ENCODE results near the gene MAPK8IP2. TPM values are rescaled to one million over a fixed set of nuclear protein-coding genes. Genes with fewer than 3 reads are reported as not detected.

The MAPK8IP2 gene
- polyA plus RNA-seq, 2 of the 4 experiments (the other 2 are of a cell fraction): 0.76 to 3.0 TPM

DNA sequence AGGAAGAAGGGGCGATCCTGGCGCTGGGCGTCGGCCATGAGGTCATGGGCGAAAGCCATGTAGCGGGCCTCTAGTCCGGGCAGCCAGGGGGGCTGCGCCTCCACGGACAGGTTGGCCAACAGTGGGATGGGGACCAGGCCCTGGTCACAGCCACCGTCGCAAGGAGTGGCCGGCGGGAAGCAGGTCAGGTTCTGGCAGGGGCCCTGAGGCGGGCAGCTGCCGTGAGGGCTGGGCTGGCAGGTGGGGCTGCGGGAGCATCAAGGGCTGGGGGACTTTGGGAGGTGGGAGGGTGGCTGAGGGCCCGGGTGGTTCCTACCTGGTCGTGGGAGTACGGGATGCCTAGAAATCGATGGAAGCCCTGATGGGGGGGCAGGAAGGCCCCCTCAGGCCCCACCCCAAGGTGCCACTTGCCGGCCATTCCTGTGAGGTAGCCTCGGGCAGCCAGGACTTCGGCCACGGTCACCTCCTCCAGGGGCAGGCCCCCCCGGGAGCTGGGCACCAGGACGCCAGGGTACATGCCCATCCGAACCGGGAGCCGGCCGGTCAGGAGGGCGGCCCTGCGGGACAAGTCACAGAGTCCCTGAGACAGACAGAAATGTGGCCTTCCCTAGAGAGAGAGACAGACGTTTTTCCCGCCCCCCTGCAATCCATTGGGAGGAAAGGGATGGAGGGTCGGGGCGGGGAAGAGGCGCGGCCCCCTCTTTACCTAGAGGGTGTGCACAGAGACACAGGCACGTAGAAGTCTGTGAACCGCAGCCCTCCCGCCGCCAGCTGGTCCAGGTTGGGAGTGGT, 26.5 kb downstream of the MAPK8IP2 start:
- H3K4me3 ChIP-seq: peak overlapping the region; percentile 62
- ATAC-seq (no peak), FAIRE-seq (no peak), DNase-seq (ENCODE audit: low read depth in 1 of 2, low spot score in 1 of 2) (peak in 1 of 2 experiments; percentile 24)
- 54% methylated on average over 24 of the region's 42 CpGs for WGBS (ENCODE audit: missing lambda C conversion rate)
- ChIA-PET POLR2A (interaction anchor here (0.6 kb wide), 1 partner anchor 31 kb away, joined by 4 read pairs; no protein-coding TSS in a partner anchor), CTCF (interaction anchor here (0.7 to 1.8 kb wide), 7 partner anchors 8 to 161 kb away, joined by 3 to 11 read pairs (median 3); no protein-coding TSS in a partner anchor)
- H3K27ac ChIP-seq: peak overlapping the region; percentile 72 to 97
- no peaks in the 10 kb centered on the region for H3K9me3 ChIP-seq
- peak overlapping the region; percentile 95 for H3K4me2 ChIP-seq
- peaks cover 10% of the 10 kb centered on the region; the same call in 2 of the 3 replicates for H3K4me1 ChIP-seq
- TF ChIP-seq GATA3 (IDR thresholded peaks at IDR 0.05; ENCODE audit: borderline replicate concordance) (no peak), RCOR1 (IDR thresholded peaks at IDR 0.05; ENCODE audit: low read depth, low read length) (no peak), RAD21 (conservative IDR thresholded peaks at IDR 0.05 in 1 of 2, IDR thresholded peaks at IDR 0.05 in 1 of 2) (no peak), FOXS1 (CRISPR knock-in tag; IDR thresholded peaks at IDR 0.05) (no peak), FOSB (CRISPR knock-in tag; IDR thresholded peaks at IDR 0.05) (no peak), CBX2 (IDR thresholded peaks at IDR 0.05; ENCODE audit: borderline replicate concordance, low read depth) (no peak), FOSL2 (IDR thresholded peaks at IDR 0.05) (no peak), FOSL2 (CRISPR knock-in tag; IDR thresholded peaks at IDR 0.05) (no peak), PHF8 (IDR thresholded peaks at IDR 0.05; ENCODE audit: borderline replicate concordance, low read depth) (no peak), ESRRA (IDR thresholded peaks at IDR 0.05; ENCODE audit: borderline replicate concordance, low read length) (no peak), HOXB13 (CRISPR knock-in tag; IDR thresholded peaks at IDR 0.05; ENCODE audit: low read depth) (no peak), POLR2AphosphoS2 (conservative IDR thresholded peaks at IDR 0.05; ENCODE audit: low read length) (no peak), ZNF302 (CRISPR knock-in tag; IDR thresholded peaks at IDR 0.05) (no peak), POLR2A (IDR thresholded peaks at IDR 0.05; ENCODE audit: low read length) (no peak), HDAC2 (IDR thresholded peaks at IDR 0.05) (no peak), BHLHE40 (IDR thresholded peaks at IDR 0.05; ENCODE audit: low read depth, low read length) (no peak)
- TF ChIP-seq, protein P1, sequence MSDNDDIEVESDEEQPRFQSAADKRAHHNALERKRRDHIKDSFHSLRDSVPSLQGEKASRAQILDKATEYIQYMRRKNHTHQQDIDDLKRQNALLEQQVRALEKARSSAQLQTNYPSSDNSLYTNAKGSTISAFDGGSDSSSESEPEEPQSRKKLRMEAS (IDR thresholded peaks at IDR 0.05): no peak
- TF ChIP-seq, protein P2, sequence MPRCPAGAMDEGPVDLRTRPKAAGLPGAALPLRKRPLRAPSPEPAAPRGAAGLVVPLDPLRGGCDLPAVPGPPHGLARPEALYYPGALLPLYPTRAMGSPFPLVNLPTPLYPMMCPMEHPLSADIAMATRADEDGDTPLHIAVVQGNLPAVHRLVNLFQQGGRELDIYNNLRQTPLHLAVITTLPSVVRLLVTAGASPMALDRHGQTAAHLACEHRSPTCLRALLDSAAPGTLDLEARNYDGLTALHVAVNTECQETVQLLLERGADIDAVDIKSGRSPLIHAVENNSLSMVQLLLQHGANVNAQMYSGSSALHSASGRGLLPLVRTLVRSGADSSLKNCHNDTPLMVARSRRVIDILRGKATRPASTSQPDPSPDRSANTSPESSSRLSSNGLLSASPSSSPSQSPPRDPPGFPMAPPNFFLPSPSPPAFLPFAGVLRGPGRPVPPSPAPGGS (IDR thresholded peaks at IDR 0.05): no peak
- TF ChIP-seq, protein P3, sequence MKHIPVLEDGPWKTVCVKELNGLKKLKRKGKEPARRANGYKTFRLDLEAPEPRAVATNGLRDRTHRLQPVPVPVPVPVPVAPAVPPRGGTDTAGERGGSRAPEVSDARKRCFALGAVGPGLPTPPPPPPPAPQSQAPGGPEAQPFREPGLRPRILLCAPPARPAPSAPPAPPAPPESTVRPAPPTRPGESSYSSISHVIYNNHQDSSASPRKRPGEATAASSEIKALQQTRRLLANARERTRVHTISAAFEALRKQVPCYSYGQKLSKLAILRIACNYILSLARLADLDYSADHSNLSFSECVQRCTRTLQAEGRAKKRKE (CRISPR knock-in tag; IDR thresholded peaks at IDR 0.05; ENCODE audit: low read depth): no peak
- TF ChIP-seq, protein P4, sequence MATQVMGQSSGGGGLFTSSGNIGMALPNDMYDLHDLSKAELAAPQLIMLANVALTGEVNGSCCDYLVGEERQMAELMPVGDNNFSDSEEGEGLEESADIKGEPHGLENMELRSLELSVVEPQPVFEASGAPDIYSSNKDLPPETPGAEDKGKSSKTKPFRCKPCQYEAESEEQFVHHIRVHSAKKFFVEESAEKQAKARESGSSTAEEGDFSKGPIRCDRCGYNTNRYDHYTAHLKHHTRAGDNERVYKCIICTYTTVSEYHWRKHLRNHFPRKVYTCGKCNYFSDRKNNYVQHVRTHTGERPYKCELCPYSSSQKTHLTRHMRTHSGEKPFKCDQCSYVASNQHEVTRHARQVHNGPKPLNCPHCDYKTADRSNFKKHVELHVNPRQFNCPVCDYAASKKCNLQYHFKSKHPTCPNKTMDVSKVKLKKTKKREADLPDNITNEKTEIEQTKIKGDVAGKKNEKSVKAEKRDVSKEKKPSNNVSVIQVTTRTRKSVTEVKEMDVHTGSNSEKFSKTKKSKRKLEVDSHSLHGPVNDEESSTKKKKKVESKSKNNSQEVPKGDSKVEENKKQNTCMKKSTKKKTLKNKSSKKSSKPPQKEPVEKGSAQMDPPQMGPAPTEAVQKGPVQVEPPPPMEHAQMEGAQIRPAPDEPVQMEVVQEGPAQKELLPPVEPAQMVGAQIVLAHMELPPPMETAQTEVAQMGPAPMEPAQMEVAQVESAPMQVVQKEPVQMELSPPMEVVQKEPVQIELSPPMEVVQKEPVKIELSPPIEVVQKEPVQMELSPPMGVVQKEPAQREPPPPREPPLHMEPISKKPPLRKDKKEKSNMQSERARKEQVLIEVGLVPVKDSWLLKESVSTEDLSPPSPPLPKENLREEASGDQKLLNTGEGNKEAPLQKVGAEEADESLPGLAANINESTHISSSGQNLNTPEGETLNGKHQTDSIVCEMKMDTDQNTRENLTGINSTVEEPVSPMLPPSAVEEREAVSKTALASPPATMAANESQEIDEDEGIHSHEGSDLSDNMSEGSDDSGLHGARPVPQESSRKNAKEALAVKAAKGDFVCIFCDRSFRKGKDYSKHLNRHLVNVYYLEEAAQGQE (IDR thresholded peaks at IDR 0.05): no peak
